SK-N-SH (cell line): Measurements from ENCODE around the gene EPB41L5. TPM values are rescaled to one million over a fixed set of nuclear protein-coding genes. Genes with fewer than 3 reads are reported as not detected.

Source experiments
- CTCF ChIA-PET: fragments of 300-600, 350-600 bp; formaldehyde crosslinking; extraction: SDS; loops from one replicate; lab custom pipeline; 2021; lab: Yijun Ruan, JAX
- POLR2A ChIA-PET: fragments of 350-600 bp; sonication (Branson Sonifier 250); formaldehyde crosslinking; extraction: SDS; loops from one replicate; lab custom pipeline; 2020; ENCODE audit warnings: antibody characterized with exemption, inconsistent platforms; lab: Yijun Ruan, JAX
- DNase-seq: peaks from one replicate; pipeline ENCODE4 v3.0.0; 2012
- H2AFZ ChIP-seq: fragments of 200-600 bp; sonication (generic); 2 replicates; pipeline ENCODE4 v1.8.1; 2016; ENCODE audit warnings: antibody characterized with exemption, mild to moderate bottlenecking, low read depth
- H3F3A ChIP-seq: fragments of 200-600 bp; sonication (generic); replicated peaks from 2 replicates; pipeline ENCODE3; 2016; ENCODE audit warnings: antibody characterized with exemption, mild to moderate bottlenecking; ENCODE audit not compliant: insufficient read depth
- H3K27ac ChIP-seq, 2 experiments: fragments of 200-500 bp in 1 of 2; fragments of 200-600 bp in 1 of 2; sonication (Bioruptor generic) in 1 of 2; sonication (generic), shearing (Covaris generic) in 1 of 2; 2 replicates each; pipeline versions ENCODE4 v1.5.1 to v1.6.1; 2014 to 2016; ENCODE audit warnings: low read depth in 2 of 2, inconsistent platforms in 1 of 2, low read length in 1 of 2, mild to moderate bottlenecking in 1 of 2, mixed read lengths in 1 of 2
- H3K27me3 ChIP-seq: fragments of 200-600 bp; sonication (generic), shearing (Covaris generic); 2 replicates; pipeline ENCODE4 v1.6.1; 2016; ENCODE audit warnings: mixed run types; ENCODE audit not compliant: insufficient read depth
- H3K36me3 ChIP-seq, 2 experiments: fragments of 200-500 bp in 1 of 2; fragments of 200-600 bp in 1 of 2; sonication (Bioruptor generic) in 1 of 2; sonication (generic) in 1 of 2; replicated peaks in 1 of 2; 2 replicates each; pipeline versions ENCODE3 to v1.5.1; 2014 to 2016; ENCODE audit warnings: low read length in 1 of 2, mild to moderate bottlenecking in 1 of 2; ENCODE audit not compliant: insufficient read depth in 2 of 2, control insufficient read depth in 1 of 2
- H3K4me1 ChIP-seq, 2 experiments: fragments of 200-500 bp in 1 of 2; fragments of 200-600 bp in 1 of 2; sonication (Bioruptor generic) in 1 of 2; sonication (generic), shearing (Covaris generic) in 1 of 2; 2 replicates each; pipeline versions ENCODE4 v1.5.1 to v1.6.1; 2014 to 2016; ENCODE audit warnings: low read depth in 1 of 2, low read length in 1 of 2, mixed run types in 1 of 2; ENCODE audit not compliant: insufficient read depth in 2 of 2, control insufficient read depth in 1 of 2
- H3K4me2 ChIP-seq: fragments of 200-600 bp; sonication (generic), shearing (Covaris generic); 2 replicates; pipeline ENCODE4 v1.6.1; 2017; ENCODE audit warnings: mixed run types
- H3K4me3 ChIP-seq, 2 experiments: fragments of 200-500 bp in 1 of 2; fragments of 200-600 bp in 1 of 2; sonication (Bioruptor generic) in 1 of 2; sonication (generic), shearing (Covaris generic) in 1 of 2; 2 replicates each; pipeline versions ENCODE4 v1.5.1 to v1.8.1; 2014 to 2016; ENCODE audit warnings: low read depth in 2 of 2, inconsistent platforms in 1 of 2, low read length in 1 of 2, mild to moderate bottlenecking in 1 of 2, mixed read lengths in 1 of 2, moderate library complexity in 1 of 2
- H3K79me2 ChIP-seq: fragments of 200-600 bp; sonication (generic); 2 replicates; pipeline ENCODE4 v1.8.1; 2017; ENCODE audit warnings: mild to moderate bottlenecking; ENCODE audit not compliant: insufficient read depth
- H3K9ac ChIP-seq: fragments of 200-600 bp; sonication (generic); 2 replicates; pipeline ENCODE4 v1.6.1; 2017; ENCODE audit warnings: mixed run types
- H3K9me2 ChIP-seq: fragments of 200-600 bp; sonication (generic); 2 replicates; pipeline ENCODE4 v1.6.1; 2017; ENCODE audit warnings: mixed run types
- H3K9me3 ChIP-seq: fragments of 200-600 bp; sonication (generic); 2 replicates; pipeline ENCODE4 v1.6.1; 2017; ENCODE audit warnings: mixed run types, mild to moderate bottlenecking, moderate library complexity
- H4K20me1 ChIP-seq: fragments of 200-600 bp; sonication (generic); 2 replicates; pipeline ENCODE4 v1.6.1; 2017; ENCODE audit warnings: mild to moderate bottlenecking, mixed run types; ENCODE audit not compliant: insufficient read depth
- CHD2 ChIP-seq: fragments of 150-350 bp; IDR thresholded peaks from 2 replicates; pipeline ENCODE4 v1.6.1; 2018; ENCODE audit warnings: low read length; ENCODE audit not compliant: partially characterized antibody
- CTCF ChIP-seq: fragments of 200-600 bp; sonication (generic); IDR thresholded peaks from 2 replicates; pipeline ENCODE4 v1.6.1; 2017; ENCODE audit warnings: antibody characterized with exemption, mild to moderate bottlenecking, moderate library complexity
- EP300 ChIP-seq, 2 experiments: IDR thresholded peaks; 2 replicates each; pipeline versions ENCODE4 v1.4.0 to v1.6.1; 2012; ENCODE audit warnings: borderline replicate concordance in 1 of 2, low read depth in 1 of 2, low read length in 1 of 2
- EZH2phosphoT487 ChIP-seq: fragments of 200-600 bp; sonication (generic); IDR thresholded peaks from 2 replicates; pipeline ENCODE4 v1.6.1; 2017; ENCODE audit warnings: low read depth, mixed run types, mild to moderate bottlenecking, antibody characterized with exemption, moderate library complexity, borderline replicate concordance
- MAX ChIP-seq: IDR thresholded peaks from 2 replicates; pipeline ENCODE4 v1.4.0; 2012; ENCODE audit warnings: low read depth
- MEF2A ChIP-seq: IDR thresholded peaks from 2 replicates; pipeline ENCODE4 v1.4.0; 2012; ENCODE audit warnings: low read depth, borderline replicate concordance
- MXI1 ChIP-seq: IDR thresholded peaks from 2 replicates; pipeline ENCODE4 v1.6.1; 2012; ENCODE audit warnings: mild to moderate bottlenecking, low read depth, low read length, improper control_type of control experiment
- PBX3 ChIP-seq: IDR thresholded peaks from 2 replicates; pipeline ENCODE4; 2012
- RCOR1 ChIP-seq: fragments of 150-350 bp; IDR thresholded peaks from 2 replicates; pipeline ENCODE4 v1.6.1; 2017; ENCODE audit warnings: antibody characterized with exemption, low read length
- RXRA ChIP-seq: IDR thresholded peaks from 2 replicates; pipeline ENCODE4 v1.4.0; 2012; ENCODE audit warnings: low read depth, mild to moderate bottlenecking, borderline replicate concordance
- WGBS: methylation state at CpG from one replicate; pipeline ENCODE4 v1.1.6; 2017; ENCODE audit warnings: low lambda C conversion rate; 5-methylcytosine and 5-hydroxymethylcytosine counted together
- polyA plus RNA-seq, 3 experiments: library from polyadenylated mRNA; depleted of rRNA; stranded (reverse); fragments of >200 nt; gene quantifications; 2 replicates each; pipeline ENCODE4 v1.2.3, GENCODE V29; 2012

The EPB41L5 gene
- polyA plus RNA-seq, 1 of the 3 experiments (the other 2 are of a cell fraction), result 5.3 TPM

- Histone ChIP-seq H3K27me3 (no peaks in the 10 kb centered on the region), H3F3A (no peaks in the 10 kb centered on the region), H2AFZ (no peak overlapping the region), H4K20me1 (no peaks in the 10 kb centered on the region), H3K9ac (no peak overlapping the region), H3K27ac (no peak overlapping the region)
- CTCF ChIA-PET, result interaction anchor here (0.6 to 2.0 kb wide), 2 partner anchors 13 to 92 kb away, joined by 3 to 4 read pairs; no protein-coding TSS in a partner anchor
- 97% methylated on average over 8 of the region's 8 CpGs for WGBS
- POLR2A ChIA-PET, result no interaction called here
- TF ChIP-seq PBX3 (no peak), MEF2A (no peak), CTCF (no peak), RXRA (no peak), EP300 (IDR thresholded peaks at IDR 0.05; ENCODE audit: borderline replicate concordance in 1 of 2, low read depth in 1 of 2, low read length in 1 of 2) (no peak), CHD2 (no peak)
- TF ChIP-seq, all 33 proteins: peak for 0
- no peak for DNase-seq
- Histone ChIP-seq H3K9me3 (no peaks in the 10 kb centered on the region), H3K4me1 (peaks cover 23 to 26% of the 10 kb centered on the region in 2 experiments; a peak in 3 of 4 replicates), H3K4me2 (peak overlapping the region; percentile 97), H3K4me3 (peak overlapping the region in 1 of 2 experiments; percentile 9; a peak in 1 of 4 replicates), H3K36me3 (peaks cover 11 to 26% of the 10 kb centered on the region in 2 experiments), H3K79me2 (peaks cover 23% of the 10 kb centered on the region), H3K9me2 (no peaks in the 10 kb centered on the region)
These were observed 208.7 kb downstream of the EPB41L5 start for GRCh38 chr2:120221616-120222015.

- no peak for DNase-seq
- Histone ChIP-seq H3F3A (no peaks in the 10 kb centered on the region), H3K4me1 (peaks cover 23 to 26% of the 10 kb centered on the region in 2 experiments; a peak in 3 of 4 replicates), H3K27me3 (no peaks in the 10 kb centered on the region), H3K79me2 (peaks cover 23% of the 10 kb centered on the region), H3K9ac (peak overlapping the region; percentile 82; the same call in 1 of the 2 replicates), H3K9me3 (no peaks in the 10 kb centered on the region), H2AFZ (peak overlapping the region; percentile 87), H3K36me3 (peaks cover 11 to 26% of the 10 kb centered on the region in 2 experiments), H3K9me2 (no peaks in the 10 kb centered on the region), H3K4me2 (peak overlapping the region; percentile 97), H3K27ac (peak overlapping the region; percentile 68 to 84; a peak in 2 of 4 replicates), H3K4me3 (peak overlapping the region; percentile 69 to 84), H4K20me1 (no peaks in the 10 kb centered on the region)
- CTCF ChIA-PET, result interaction anchor here (0.6 to 2.0 kb wide), 3 partner anchors 13 to 91 kb away, joined by 3 to 4 read pairs (median 3); no protein-coding TSS in a partner anchor
- TF ChIP-seq MAX (no peak), RCOR1 (no peak), EZH2phosphoT487 (no peak), MXI1 (no peak)
- POLR2A ChIA-PET, result no interaction called here
- 98% methylated on average over 23 of the region's 49 CpGs for WGBS
These were observed 209.5 kb downstream of the EPB41L5 start for GRCh38 chr2:120222186-120223033.
